HG03060 (cell line): ENCODE data around the gene ZNF483.
"Not testable (repeated sequence)": the region's sequence is repeated elsewhere in the genome, so short reads cannot be mapped to it uniquely, and the experiment has no call there.

Experiments used
- ATAC-seq: cut with Tn5 transposase; IDR thresholded peaks from one replicate; pipeline ENCODE4 v1.9.1; 2021; ENCODE audit warnings: low read depth, moderate number of reproducible peaks; ENCODE audit not compliant: unreplicated experiment

Gene ZNF483

DNA sequence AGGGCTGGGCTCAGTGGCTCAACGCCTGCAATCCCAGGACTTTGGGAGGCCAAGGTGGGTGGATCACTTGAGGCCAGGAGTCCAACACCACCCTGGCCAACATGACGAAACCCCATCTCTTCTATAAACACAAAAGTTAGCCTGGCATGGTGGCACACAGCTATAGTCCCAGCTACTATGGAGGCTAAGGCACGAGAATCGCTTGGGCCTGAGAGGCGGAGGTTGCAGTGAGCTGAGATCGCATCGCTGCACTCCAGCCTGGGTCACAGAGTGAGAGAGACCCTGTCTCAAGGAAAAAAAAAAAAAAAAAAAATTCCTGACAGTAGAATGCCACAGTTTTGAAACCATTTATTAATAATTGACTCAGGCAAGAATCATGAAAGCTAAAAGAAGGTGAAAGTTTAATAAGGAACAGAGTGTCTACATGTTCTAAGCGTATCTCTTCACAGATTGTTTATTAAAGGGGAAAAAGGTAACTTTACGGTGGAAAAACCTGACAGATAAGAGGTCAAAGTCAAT, 80.1 kb downstream of the ZNF483 start:
- ATAC-seq = no peak

- no peak for ATAC-seq
These were observed 85.2 kb downstream of the ZNF483 start for GRCh38 chr9:111610149-111610548.

DNA sequence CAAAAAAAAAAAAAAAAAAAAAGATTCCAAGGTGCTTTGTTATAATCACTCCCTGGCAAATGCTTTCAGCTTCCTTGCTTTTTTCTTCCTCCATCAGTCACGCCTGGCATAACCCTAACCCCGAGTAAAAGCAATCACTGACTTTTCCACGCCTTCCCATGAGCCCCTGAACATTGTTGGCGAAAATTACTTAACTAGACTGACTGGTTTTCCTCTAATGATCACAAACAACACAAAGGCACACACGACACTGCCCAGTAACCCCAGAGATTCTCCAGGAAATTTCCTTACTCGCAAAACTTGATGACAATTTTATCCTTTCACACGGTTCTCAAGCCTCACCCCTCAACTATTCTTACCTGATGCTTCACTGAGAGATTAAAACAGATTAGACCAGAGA, 85.9 kb downstream of the ZNF483 start:
- no peak for ATAC-seq

- ATAC-seq = no peak
These were observed 88.6 kb downstream of the ZNF483 start for GRCh38 chr9:111613436-111614040.

DNA sequence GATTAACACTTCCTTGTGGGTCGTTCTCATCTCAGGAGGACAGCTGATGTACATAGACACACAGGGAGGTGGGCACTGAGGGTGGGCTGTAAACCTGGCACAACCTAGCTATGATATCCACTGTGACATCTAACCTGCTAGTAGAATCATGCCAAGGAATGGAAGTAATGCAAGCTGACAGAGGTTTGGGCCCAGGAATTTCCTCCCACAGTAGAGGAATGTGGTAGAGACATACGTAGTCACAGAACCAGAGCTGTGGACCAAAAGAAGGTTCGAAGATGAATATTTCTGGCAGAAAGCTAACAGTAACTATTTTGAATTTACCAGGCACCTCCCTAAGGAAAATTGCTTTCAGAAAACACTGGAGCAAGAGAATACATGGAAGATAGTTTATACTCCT, 90.9 kb downstream of the ZNF483 start:
- no peak for ATAC-seq

DNA sequence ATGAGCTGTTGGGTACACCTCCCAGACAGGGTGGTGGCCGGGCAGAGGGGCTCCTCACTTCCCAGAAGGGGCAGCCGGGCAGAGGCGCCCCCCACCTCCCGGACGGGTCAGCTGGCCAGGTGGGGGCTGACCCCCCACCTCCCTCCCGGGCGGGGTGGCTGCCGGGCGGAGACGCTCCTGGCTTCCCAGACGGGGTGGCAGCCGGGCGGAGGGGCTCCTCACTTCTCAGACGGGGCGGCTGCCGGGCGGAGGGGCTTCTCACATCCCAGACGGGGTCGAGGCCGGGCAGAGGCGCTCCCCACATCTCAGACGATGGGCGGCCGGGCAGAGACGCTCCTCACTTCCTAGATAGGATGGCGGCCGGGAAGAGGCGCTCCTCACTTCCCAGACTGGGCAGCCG, 92.4 kb downstream of the ZNF483 start:
- not testable (repeated sequence) for ATAC-seq

- no peak for ATAC-seq
These were observed 97.0 kb downstream of the ZNF483 start for GRCh38 chr9:111621895-111622480.

GRCh38 chr9:111622626-111623025, 97.6 kb downstream of the ZNF483 start:
- ATAC-seq = no peak
